Upper lobe of right lung (tissue), 1 donor: Measurements from ENCODE around the gene TAAR8. TPM values are rescaled to one million over a fixed set of nuclear protein-coding genes. Genes with fewer than 3 reads are reported as not detected.
"Not testable (repeated sequence)": the region's sequence is repeated elsewhere in the genome, so short reads cannot be mapped to it uniquely, and the experiment has no call there.

Source experiments
- ATAC-seq: fragments of 200-7000 bp; cut with Tn5 transposase; one replicate; pipeline ENCODE4 v1.9.1; 2020; ENCODE audit warnings: mild to moderate bottlenecking, moderate library complexity
- DNase-seq: peaks from one replicate; pipeline ENCODE4 v3.0.0-alpha.2; 2020
- H3K27ac ChIP-seq: fragments of 200-600 bp; one replicate; pipeline ENCODE4 v1.8.0; 2022
- H3K27me3 ChIP-seq: fragments of 200-600 bp; one replicate; pipeline ENCODE4 v1.8.0; 2022; ENCODE audit warnings: mild to moderate bottlenecking
- H3K36me3 ChIP-seq: fragments of 200-600 bp; one replicate; pipeline ENCODE4 v1.8.0; 2022
- H3K4me1 ChIP-seq: fragments of 200-600 bp; one replicate; pipeline ENCODE4 v1.8.0; 2022
- H3K4me3 ChIP-seq: fragments of 200-600 bp; one replicate; pipeline ENCODE4 v1.8.0; 2022; ENCODE audit warnings: mild to moderate bottlenecking
- H3K9me3 ChIP-seq: fragments of 200-600 bp; one replicate; pipeline ENCODE4 v1.8.0; 2022
- CTCF ChIP-seq: fragments of 200-600 bp; IDR thresholded peaks from one replicate; pipeline ENCODE4 v1.8.0; 2022; ENCODE audit warnings: antibody characterized with exemption
- intact Hi-C: fragments of 100-400 bp; cut with DNase I; formaldehyde crosslinking; loops from one replicate; pipeline ENCODE4 v1.11.0; 2022
- total RNA-seq: library from RNA; stranded (reverse); fragmentation: NEBNext Ultra II Directional; extraction: Animal tissue kit (Norgen Biotek cat#: 25700); gene quantifications from one replicate; pipeline ENCODE4 v1.2.1, GENCODE V29; 2021
- donor health status: DM: no; HTN: yes; CAD: no; lungs with severe emphysema.

The TAAR8 gene
- total RNA-seq, 1 donor from 2014 or later = not detected

GRCh38 chr6:132551214-132551613, 1.3 kb upstream of the TAAR8 start:
- Histone ChIP-seq H3K36me3 (no peaks in the 10 kb centered on the region), H3K4me3 (no peak overlapping the region), H3K4me1 (no peaks in the 10 kb centered on the region), H3K27me3 (peaks cover 8% of the 10 kb centered on the region), H3K9me3 (no peaks in the 10 kb centered on the region), H3K27ac (no peak overlapping the region)
- TF ChIP-seq CTCF = no peak
- intact Hi-C loops = no loop called here
- DNase-seq = no peak
- no peak for ATAC-seq

- H3K27ac ChIP-seq, H3K9me3 ChIP-seq, H3K4me1 ChIP-seq, ATAC-seq, H3K27me3 ChIP-seq, H3K4me3 ChIP-seq, intact Hi-C loops, H3K36me3 ChIP-seq, DNase-seq: not testable (repeated sequence)
Measured at GRCh38 chr6:132560087-132560486, 7.6 kb downstream of the TAAR8 start.

GRCh38 chr6:132566404-132566803, 13.9 kb downstream of the TAAR8 start:
- ATAC-seq = no peak
- no peak for TF ChIP-seq CTCF
- no peaks in the 10 kb centered on the region for H3K4me1 ChIP-seq
- H3K27me3 ChIP-seq = peaks cover 10% of the 10 kb centered on the region
- H3K27ac ChIP-seq = no peak overlapping the region
- H3K36me3 ChIP-seq = no peaks in the 10 kb centered on the region
- H3K9me3 ChIP-seq = no peaks in the 10 kb centered on the region
- no peak overlapping the region for H3K4me3 ChIP-seq
- no peak for DNase-seq
- intact Hi-C loops = no loop called here

DNA sequence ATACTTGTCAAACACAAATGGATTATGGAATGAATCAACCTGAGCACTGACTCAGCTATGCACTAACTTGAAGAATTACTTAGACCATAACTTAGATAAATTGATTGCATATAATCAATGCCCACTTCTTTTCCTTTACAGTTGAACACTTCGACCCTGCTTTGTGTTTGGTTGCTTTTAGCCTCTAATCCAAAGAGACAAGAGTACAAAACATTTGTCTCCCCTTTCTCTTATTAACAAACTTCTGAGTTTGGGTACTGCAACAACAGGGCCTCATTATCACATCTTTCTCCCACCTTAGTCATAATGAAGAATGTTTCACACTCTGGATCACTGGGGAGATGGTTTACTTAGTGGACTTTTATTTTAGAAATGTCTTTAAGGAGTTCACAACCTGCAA, 15.1 kb downstream of the TAAR8 start:
- no peak for TF ChIP-seq CTCF
- Histone ChIP-seq H3K4me1 (no peaks in the 10 kb centered on the region), H3K27ac (no peak overlapping the region), H3K27me3 (peaks cover 10% of the 10 kb centered on the region), H3K4me3 (no peak overlapping the region), H3K36me3 (no peaks in the 10 kb centered on the region), H3K9me3 (no peaks in the 10 kb centered on the region)
- DNase-seq (no peak), ATAC-seq (no peak)
- intact Hi-C loops = no loop called here

- TF ChIP-seq CTCF = no peak
- no peaks in the 10 kb centered on the region for H3K9me3 ChIP-seq
- no peak overlapping the region for H3K4me3 ChIP-seq
- no peak for DNase-seq
- H3K27me3 ChIP-seq = peaks cover 10% of the 10 kb centered on the region
- ATAC-seq = no peak
- H3K4me1 ChIP-seq = no peaks in the 10 kb centered on the region
- no peaks in the 10 kb centered on the region for H3K36me3 ChIP-seq
- no peak overlapping the region for H3K27ac ChIP-seq
- intact Hi-C loops = no loop called here
Measured at GRCh38 chr6:132568611-132569010, 16.1 kb downstream of the TAAR8 start.

DNA sequence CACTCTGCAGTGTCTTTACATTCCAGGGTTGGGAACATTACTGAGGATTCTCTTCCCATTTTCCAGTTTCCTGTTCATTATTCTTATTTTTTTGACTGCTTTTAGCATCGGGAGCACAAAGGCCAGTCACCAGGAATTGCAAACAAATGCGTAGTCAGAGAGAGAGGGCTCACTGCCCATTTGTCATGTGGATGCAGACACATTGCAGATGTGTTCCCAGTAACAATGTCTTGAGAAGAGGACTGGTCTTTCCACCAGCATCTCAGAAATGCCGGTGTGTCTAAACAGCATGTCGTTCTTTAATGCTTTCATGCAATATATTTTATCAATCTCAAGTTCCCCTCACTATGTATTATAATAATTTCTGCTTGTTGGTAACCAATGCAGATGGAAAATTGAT, 16.7 kb downstream of the TAAR8 start:
- no peak overlapping the region for H3K27ac ChIP-seq
- ATAC-seq (no peak), DNase-seq (no peak)
- no peaks in the 10 kb centered on the region for H3K36me3 ChIP-seq
- intact Hi-C loops = no loop called here
- no peaks in the 10 kb centered on the region for H3K4me1 ChIP-seq
- H3K27me3 ChIP-seq = peaks cover 10% of the 10 kb centered on the region
- TF ChIP-seq CTCF = no peak
- no peak overlapping the region for H3K4me3 ChIP-seq
- H3K9me3 ChIP-seq = no peaks in the 10 kb centered on the region
